Activated T-helper 1 cell treated with anti-CD3 and anti-CD28 coated beads, Interleukin-2, amount 50 U/mL, for 16 hours (primary cell): ENCODE results near the gene CD300E.

Source experiments
- DNase-seq, 2 donors: peaks; one replicate each; pipeline ENCODE4 v3.0.0-alpha.2; 2020; ENCODE audit warnings: low read depth in 1 of 2, low spot score in 1 of 2

The CD300E gene, protein sequence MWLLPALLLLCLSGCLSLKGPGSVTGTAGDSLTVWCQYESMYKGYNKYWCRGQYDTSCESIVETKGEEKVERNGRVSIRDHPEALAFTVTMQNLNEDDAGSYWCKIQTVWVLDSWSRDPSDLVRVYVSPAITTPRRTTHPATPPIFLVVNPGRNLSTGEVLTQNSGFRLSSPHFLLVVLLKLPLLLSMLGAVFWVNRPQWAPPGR

DNA sequence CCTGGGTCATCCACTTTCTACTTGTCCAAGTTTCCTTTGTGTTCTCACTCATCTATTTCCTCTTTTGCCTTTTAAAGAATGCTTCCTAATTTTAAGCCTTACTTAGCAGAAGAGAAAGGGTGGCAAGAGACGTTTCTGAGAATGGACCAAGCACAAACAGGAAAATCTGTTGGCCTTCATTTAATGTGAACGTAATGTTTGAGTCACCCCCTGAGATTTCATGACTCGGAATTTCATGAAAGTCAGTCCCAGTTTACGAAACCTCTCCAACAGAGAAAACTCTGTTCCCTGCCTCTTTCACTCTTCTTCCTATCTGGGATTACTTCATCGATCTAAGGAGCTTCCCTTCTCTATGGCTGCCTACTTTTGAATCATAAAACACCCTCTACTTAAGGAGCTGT lies at the start of gene CD300E:
Gene CD300E (minus strand): TSS at position 46 of the 401 bp plus-strand sequence. CDS start 117 bp downstream, outside the sequence.
- no peak for DNase-seq

DNA sequence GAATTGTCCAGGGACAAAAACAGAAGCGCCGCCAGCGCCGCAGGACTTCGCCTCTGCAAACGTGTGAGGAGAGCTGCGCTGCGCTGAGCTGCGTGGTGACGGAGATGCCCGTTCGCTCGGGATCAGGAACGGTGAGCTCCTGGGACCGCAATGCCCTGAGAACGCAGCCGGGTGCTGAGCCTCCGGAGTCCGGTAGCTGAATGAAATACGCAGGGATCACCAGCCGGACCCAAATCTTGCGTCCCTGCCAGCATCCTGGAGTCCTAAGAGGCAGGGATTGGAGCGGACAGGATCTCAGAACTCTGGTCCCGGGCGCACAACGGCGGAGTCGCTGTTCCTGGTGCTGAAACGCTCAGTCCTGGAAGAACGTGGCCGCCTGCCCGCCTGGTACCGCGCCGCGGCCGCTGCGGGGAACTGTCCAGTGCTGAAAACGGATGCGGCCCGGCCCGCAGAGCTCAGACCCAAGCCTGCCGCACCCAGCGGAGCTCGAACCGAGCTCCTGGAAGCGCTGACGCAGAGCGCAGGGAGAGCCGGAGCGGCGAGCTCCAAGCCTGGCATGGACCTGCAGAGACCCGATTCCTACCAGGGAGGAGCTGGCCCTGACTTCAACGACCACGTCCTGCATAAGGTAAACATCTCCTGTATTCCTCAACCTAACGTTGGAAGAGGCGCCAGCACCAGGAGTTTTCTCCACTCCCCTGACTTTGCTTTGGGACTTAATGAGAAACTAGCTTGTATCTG lies 47.7 kb upstream of the CD300E start:
- peak; percentile 50 for DNase-seq

DNA sequence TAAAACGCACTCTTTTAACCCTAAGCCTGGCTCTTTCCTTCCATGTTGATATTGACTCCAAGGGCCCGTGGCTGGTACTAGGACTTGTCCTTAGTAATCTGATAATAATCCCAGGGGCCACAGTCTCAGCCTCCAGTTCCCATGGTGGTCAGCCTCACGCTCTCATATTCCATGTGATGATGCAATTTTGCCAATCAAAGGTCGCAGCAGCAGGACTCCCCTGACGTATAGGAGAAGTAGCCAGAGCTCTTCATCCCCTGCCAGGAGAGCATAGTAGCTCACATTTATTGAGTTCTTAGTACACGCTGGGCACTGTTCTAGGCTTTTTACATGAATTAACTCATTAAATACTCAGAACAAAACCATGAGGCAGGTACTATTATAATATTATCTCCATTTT lies 46.8 kb upstream of the CD300E start:
- no peak for DNase-seq

DNA sequence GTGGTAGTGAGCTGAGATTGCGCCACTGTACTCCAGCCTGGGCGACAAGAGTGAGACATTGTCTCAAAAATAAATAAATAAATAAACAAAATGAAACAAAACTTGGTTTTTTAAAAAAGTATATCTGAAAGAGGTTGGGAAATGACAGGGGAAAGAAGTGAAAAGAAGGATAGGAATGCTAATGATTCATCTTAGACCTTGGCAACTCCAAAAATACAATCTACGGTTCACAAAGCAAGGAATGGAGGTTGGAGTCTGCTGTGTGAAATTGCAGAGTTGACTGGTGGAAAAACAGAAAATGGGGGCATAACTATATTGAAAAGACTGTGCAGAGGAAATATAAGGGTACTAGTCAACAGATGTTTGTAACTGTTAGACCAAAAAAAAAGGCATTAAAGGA lies 40.0 kb upstream of the CD300E start:
- no peak for DNase-seq

DNA sequence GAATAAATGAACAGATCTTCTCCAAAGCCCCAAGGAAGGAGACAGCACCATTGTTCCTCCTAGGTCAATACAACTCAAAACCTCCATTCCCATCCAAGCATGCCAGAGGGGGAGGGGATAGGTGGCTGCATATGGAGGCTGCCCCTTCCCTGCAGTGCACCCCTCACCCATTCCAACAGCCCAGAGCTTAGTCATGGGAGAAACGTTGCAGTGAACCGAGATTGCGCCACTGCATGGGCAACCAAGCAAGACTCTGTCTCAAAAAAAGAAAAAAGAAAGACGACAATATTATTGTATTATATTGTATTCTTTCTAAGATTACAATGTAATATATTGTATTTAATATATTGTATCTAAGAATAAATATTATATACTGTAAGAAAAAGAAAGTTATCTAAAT lies 36.4 kb upstream of the CD300E start:
- DNase-seq, result no peak

DNA sequence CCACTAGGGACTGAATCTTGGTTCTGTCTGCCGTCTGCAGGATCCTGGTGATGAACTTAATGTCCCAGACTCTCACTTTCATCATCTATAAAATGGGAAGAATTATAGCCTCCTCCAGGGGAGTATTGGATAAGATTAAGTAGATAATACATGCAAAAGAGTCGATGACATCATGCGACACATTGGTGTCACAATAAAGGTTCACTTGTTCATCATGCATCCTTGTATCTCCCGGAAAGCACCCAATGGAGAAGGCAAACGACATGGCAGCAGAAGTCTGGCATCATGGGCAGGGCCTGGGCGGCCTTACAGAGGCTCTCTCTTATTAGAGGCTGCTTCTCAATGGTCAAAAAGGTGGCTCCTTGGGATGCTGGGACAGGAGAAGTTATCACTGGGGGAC lies 35.1 kb upstream of the CD300E start:
- no peak for DNase-seq

DNA sequence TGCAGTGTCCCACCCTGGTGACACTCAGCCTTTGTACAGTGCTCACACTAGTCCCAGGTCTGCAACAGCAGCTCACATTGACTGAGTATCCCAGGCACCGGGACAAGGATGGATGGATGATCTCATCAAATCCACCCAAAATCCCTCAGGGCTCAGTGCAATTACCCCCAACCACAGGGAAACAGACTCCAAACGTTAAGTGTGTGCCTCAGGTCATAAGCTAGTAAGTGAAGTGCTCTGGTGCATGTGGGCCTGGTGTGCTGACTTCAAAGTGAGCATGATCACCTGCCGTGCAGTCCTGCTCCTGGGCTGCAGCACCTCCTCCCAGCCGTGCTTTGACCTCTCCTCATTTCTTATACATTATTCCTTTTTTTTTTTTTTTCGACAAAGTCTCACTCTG lies 31.2 kb upstream of the CD300E start:
- DNase-seq, result no peak

DNA sequence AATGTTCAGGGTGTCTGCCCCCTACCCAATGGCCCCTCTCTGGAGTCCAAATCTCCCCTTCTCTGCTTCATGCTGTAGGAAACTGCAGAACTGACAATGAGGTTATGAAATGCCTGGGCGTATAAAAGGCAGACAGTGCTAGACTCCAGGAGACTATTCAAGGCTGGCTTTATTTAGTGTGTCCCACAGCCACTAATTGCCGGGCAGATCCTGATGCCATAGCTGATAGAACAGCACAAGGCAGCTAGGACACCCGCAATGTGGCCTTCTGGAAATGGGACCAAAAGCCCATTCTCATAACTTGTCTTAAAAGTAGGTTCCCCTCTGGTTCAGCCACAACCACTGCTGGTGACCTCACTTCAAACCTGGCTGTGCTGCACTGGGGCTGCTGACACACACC lies 28.5 kb upstream of the CD300E start:
- no peak for DNase-seq

DNA sequence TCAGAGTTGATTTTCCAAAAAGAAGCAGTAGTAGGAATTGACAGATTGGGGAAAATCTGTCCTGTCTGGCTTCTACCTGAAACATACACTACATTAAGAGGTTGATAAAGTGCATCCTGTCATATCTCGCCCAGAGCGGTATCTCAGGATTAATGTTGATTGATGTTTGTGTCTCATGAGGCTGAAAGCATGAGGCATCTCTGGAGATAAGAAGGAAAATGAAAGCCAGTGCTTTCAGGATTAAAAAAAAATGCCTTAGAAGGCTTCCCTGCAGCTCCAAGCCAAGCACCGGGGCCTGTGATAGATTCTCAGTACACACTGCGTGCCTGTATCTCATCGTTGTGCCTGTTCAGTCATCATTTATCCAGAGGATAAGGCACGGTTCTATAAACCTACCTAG lies 26.4 kb upstream of the CD300E start:
- no peak for DNase-seq

DNA sequence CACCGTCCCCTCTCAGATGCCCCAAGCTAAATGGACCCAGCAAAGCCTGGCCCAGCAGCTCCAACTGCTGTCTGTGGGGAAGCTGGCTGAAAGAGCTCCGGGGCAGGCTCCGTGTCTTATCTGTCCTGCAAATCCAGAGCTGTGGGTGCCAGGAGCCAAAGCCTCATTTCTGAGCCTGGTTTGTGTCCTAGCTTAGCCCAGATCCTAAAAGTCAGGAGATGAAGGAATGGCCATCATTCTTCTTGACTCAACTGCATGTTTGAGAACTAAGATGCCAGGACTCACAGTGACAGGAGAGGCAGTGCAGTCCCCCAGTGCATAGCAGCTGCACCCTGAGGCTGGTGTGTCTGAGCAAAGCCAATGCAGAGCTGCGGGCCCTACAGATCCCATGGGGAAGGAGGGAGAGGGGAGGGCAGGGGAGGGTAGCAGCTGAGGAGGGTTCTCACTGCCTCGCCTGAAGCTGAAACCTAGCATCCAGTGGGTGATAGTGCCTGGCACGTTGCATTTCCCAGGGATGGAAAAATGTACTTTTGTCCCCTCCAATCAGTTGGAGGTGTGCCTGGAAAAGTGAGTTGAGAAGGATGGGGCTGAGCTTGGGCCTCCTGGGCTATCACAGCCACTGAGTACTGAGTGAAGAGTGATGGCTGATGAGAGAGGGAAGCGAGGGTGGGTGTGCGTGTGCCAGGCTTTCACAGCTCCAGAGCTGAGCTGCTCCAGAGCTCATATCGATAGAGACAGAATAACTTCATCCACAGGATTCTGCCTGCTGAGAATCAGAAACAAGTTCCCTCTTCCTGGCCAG lies 24.5 kb upstream of the CD300E start:
- no peak for DNase-seq

DNA sequence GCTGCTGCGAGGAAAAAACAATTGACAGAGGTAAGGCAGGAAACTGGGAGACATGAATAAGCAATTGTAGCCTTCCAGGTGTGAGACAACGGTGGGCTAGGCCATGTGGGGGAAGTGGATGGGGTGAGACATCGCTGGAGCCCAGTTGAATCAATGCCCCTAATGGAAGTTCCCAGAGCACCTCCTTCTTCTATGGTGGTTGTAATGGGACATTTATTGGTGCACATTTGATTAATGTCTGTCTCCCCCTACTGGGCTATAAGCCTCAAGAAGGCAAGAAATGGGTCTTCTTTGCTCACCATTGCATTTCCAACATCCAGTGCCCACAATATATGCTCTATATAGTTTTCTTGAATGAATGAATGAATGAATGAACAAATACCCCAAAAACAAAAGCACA lies 22.7 kb upstream of the CD300E start:
- no peak for DNase-seq

DNA sequence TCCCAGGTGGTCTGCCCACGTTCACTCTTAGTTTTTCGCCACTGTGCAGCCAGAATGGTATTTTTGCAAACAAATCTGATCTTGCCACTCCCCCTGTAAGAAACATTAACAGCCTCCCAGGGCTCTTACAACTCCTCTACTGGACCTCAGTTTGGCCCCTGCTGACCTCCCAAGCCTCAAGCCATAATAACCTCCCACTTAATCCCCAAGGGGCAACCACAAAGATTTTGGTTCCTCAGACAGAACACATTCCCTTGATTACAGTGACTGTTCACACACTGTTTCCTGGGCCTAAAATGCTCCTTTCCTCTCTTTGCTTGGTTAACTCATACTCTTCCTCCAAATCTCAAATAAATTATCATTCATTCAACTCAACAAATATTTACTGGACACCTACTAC lies 21.5 kb upstream of the CD300E start:
- DNase-seq, result no peak

DNA sequence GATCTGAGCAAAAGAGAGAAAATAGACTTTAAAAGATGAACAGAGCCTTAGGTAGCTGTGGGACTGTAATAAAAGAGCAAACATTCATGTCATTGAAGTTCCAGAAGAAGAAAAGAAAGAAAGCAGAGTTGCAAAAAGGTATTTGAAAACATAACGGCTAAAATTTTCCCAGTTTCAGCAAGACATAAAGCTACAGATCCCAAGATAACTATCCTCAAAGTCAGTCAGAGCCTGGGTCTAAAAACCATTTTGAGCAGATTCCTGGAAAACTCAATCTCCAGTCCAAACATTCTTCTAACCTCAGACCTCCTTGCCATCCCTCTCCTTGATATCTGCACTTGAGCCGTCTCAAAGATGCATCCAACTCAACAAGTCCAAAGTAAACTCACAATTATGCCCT lies 20.9 kb upstream of the CD300E start:
- DNase-seq, result no peak

DNA sequence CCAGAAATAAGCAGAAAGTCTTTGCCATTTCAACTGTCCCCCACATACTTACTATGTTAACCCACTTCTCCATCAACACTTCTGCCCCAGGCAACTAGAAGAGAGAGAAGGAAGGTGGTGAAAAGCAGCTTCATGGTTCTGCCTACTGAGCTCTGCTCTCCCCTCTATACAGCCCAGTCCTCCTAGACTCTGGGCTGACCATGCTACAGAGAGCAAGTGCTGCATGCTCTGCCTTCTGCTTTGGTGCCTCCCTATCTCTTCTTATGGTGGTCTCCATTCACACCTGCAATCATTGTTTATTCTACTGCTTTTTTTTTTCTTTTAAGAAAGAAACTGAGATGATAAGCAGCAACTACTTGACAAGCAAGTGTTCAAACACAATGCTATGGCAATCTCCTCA lies 20.3 kb upstream of the CD300E start:
- DNase-seq, result no peak

DNA sequence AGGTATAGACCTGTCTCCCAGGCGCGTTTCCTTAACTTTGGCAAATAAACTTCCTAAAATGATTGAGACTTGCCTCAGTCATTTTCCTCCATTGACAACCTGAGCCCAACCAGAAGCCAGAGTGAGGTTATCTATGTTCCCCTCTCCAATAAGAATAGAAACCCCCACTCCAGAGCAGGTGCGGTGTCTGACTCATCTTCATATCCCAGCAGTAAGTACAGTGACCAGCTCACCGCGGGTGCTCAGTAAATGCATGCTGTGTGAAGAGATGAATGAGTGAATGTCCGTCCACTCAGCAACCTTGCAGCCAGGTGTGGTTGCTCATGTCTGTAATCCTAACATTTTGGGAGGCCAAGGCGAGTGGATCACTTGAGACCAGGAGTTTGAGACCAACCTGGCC lies 19.5 kb upstream of the CD300E start:
- DNase-seq, result no peak

DNA sequence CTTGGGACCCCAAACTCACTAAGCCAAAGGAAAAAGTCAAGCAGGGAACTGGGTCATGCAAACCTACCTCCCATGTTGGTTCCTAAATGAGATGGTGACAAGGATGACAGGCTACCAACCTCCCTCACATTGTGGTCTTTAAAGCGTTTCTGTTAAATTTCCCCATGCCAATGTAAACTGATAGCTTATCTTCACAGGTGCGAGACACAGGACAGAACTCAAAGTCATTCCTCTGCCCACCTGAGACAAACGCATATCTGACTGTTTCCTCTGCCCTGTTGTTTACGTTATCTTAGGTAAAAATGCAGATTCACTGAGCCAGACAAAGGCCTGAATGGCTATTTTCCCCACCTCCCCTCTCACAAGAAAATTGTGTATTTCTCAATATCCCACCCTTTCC lies 19.0 kb upstream of the CD300E start:
- DNase-seq, result no peak

DNA sequence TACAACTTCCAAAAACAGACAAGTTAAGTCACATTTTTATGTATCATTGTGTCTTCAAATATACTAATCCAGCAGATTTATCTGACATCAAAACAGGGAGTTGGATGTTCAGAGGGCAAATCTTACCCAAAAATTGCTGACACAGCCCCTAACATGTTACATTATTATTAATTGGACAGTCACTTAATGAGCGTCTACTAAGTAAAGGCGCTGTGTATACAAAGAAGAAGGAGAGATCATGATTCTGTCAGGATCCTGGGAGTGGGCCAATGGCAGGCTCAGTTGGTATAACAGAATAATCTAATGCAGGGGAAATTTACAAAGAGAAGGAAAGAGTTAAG lies 18.4 kb upstream of the CD300E start:
- no peak for DNase-seq

DNA sequence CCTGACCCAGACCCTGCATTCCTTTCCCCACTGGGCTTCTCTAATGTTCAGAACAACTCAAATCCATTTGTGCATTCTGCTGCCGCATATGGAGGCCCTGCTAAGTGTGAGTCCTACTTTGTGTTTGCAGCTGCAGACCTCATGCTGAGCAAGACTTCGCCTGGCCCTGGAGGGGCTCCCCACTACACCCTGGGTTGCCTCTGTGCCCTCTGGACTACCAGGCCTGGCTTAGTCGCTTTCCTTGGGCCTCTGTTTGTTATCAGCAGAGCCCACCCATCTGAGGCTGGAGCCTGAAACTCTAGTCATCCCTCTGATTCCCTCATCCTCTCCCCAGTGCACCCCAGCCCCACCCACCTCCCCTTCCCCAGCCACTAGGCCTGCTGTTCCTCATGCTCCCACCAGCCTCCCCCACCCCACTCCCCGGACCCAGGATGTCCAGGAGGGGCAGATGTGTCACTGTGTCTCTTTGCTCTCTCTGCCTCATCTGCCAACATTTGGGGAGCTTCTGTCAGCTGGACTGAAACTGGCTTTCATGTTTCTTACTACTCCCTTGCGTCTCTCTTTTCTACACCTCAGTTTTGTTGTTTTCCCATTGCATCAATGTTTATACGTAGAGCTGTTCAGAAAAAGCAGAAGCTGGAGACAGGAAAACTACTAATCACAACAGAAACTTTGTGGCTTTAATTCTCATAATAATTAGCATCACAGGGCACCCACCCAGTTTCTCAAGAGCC lies 17.9 kb upstream of the CD300E start:
- no peak for DNase-seq

DNA sequence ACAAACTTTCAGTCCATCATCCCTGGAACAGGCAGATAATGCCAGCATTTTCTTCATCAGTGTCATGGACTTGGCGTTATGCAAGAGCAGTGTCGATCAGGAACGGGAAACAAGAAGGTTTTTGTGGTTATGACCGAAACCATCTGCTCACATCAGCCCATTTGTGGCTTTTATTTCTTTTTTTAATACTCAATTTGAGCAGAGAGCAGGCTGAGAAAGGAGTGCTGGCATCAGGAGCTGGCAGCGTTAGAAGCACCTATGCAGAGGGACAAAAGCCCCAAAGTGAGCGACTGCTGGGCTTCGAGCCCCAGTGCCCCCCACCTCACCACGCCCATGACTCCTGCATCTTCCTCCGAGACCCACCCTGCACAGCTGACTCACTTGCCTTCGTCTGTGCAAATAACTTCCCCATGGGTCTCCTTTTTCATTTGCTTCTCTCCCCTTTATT lies 16.2 kb upstream of the CD300E start:
- no peak for DNase-seq

DNA sequence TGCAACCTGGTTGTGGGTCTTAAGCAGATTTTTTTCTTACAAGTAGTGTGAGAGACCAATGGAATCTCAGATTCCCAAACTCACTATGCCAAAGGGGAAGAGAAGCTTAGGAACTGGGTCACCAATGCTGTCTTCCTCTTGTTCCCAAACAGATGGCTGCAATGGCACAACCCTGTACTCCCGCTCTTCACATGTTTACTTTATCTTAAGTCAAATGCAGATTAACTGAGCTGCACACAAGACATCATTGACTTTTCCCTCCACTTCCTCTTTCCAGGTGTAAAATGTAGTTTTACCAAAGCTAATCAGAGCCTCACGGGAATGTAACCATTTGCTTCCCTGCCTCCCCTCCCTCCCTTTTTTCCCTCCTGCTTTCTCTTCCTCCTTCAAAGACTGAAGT lies 14.4 kb upstream of the CD300E start:
- no peak for DNase-seq

DNA sequence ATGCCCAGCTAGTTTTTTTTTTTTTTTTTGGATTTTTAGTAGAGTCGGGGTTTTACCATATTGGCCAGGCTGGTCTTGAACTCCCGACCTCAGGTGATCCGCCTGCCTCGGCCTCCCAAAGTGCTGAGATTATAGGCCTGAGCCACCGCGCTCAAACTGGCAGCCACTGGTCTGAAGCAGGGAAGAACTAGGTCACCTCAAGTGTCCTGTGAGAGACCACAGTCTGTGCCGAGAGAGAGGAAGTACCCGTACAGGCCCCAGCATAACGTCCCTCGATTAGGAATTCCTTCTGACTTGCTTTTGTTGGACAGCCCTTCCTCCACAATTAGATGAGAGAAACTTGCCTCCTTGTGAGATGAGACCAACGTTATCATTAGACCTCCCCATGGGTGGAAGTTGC lies 13.7 kb upstream of the CD300E start:
- DNase-seq, result no peak
